H9 (cell line): ENCODE measurements around the gene TRPM8. TPM values are rescaled to one million over a fixed set of nuclear protein-coding genes. Genes with fewer than 3 reads are reported as not detected.

Experiments
- DNase-seq: peaks from one replicate; pipeline ENCODE4 v3.0.0-alpha.2; 2017
- H2AFZ ChIP-seq: one replicate; pipeline ENCODE4 v1.6.1; 2013; ENCODE audit warnings: mild to moderate bottlenecking, low read length, control low read depth, moderate library complexity
- H2AK5ac ChIP-seq: 2 replicates; pipeline ENCODE4 v1.6.1; 2013; ENCODE audit warnings: low read length, control low read depth, mixed read lengths; ENCODE audit not compliant: insufficient read length
- H2BK120ac ChIP-seq: one replicate; pipeline ENCODE4 v1.6.1; 2013; ENCODE audit warnings: low read depth, mild to moderate bottlenecking, low read length, control low read depth, inconsistent platforms; ENCODE audit not compliant: poor library complexity, severe bottlenecking
- H2BK12ac ChIP-seq: 2 replicates; pipeline ENCODE4 v1.6.1; 2013; ENCODE audit warnings: low read length, control low read depth, mixed read lengths, low read depth; ENCODE audit not compliant: insufficient read length
- H2BK15ac ChIP-seq: 2 replicates; pipeline ENCODE4 v1.6.1; 2013; ENCODE audit warnings: low read depth, low read length, control low read depth
- H2BK20ac ChIP-seq: one replicate; pipeline ENCODE4 v1.6.1; 2013; ENCODE audit warnings: low read depth, mild to moderate bottlenecking, low read length, control low read depth, inconsistent platforms; ENCODE audit not compliant: poor library complexity, severe bottlenecking
- H2BK5ac ChIP-seq: 2 replicates; pipeline ENCODE4 v1.6.1; 2013; ENCODE audit warnings: low read length, control low read depth, mixed read lengths; ENCODE audit not compliant: insufficient read length
- H3K14ac ChIP-seq: 2 replicates; pipeline ENCODE4 v1.6.1; 2013; ENCODE audit warnings: low read length, control low read depth; ENCODE audit not compliant: insufficient read depth
- H3K18ac ChIP-seq: 2 replicates; pipeline ENCODE4 v1.6.1; 2013; ENCODE audit warnings: low read depth, mild to moderate bottlenecking, mixed read lengths, low read length, control low read depth; ENCODE audit not compliant: insufficient read length
- H3K23ac ChIP-seq: 2 replicates; pipeline ENCODE4 v1.6.1; 2013; ENCODE audit warnings: low read length, control low read depth, mixed read lengths, low read depth; ENCODE audit not compliant: insufficient read length
- H3K23me2 ChIP-seq: 2 replicates; pipeline ENCODE4 v1.6.1; 2013; ENCODE audit warnings: low read depth, mild to moderate bottlenecking, mixed read lengths, low read length, control low read depth; ENCODE audit not compliant: insufficient read length, poor library complexity, severe bottlenecking
- H3K27ac ChIP-seq: 2 replicates; pipeline ENCODE4 v1.5.1; 2013; ENCODE audit warnings: low read length, control low read depth, mixed read lengths, low read depth; ENCODE audit not compliant: insufficient read length
- H3K27me3 ChIP-seq: 2 replicates; pipeline ENCODE4 v1.6.1; 2013; ENCODE audit warnings: low read length, control low read depth, inconsistent platforms; ENCODE audit not compliant: insufficient read depth
- H3K4ac ChIP-seq: 2 replicates; pipeline ENCODE4 v1.6.1; 2013; ENCODE audit warnings: low read depth, mild to moderate bottlenecking, control low read depth, inconsistent platforms, low read length, moderate library complexity
- H3K4me1 ChIP-seq: 2 replicates; pipeline ENCODE4 v1.6.1; 2013; ENCODE audit warnings: low read length, control low read depth, inconsistent platforms; ENCODE audit not compliant: insufficient read depth
- H3K4me2 ChIP-seq: 2 replicates; pipeline ENCODE4 v1.6.1; 2013; ENCODE audit warnings: low read length, control low read depth, mixed read lengths; ENCODE audit not compliant: insufficient read length, insufficient read depth
- H3K56ac ChIP-seq: 2 replicates; pipeline ENCODE4 v1.6.1; 2013; ENCODE audit warnings: low read depth, mild to moderate bottlenecking, mixed read lengths, low read length, control low read depth; ENCODE audit not compliant: insufficient read length
- H3K79me1 ChIP-seq: 2 replicates; pipeline ENCODE4 v1.6.1; 2013; ENCODE audit warnings: low read depth, mild to moderate bottlenecking, moderate library complexity, low read length, control low read depth, inconsistent platforms; ENCODE audit not compliant: insufficient read depth, poor library complexity, severe bottlenecking
- H3K79me2 ChIP-seq: 2 replicates; pipeline ENCODE4 v1.6.1; 2013; ENCODE audit warnings: low read length, control low read depth, inconsistent platforms; ENCODE audit not compliant: insufficient read depth
- H3K9ac ChIP-seq: 2 replicates; pipeline ENCODE4 v1.6.1; 2013; ENCODE audit warnings: low read length, control low read depth, mixed read lengths; ENCODE audit not compliant: insufficient read length; ENCODE audit errors: extremely low read depth
- H3K9me3 ChIP-seq: one replicate; pipeline ENCODE4 v1.6.1; 2013; ENCODE audit warnings: low read depth, low read length, inconsistent platforms; ENCODE audit not compliant: control insufficient read depth
- H3T11ph ChIP-seq: one replicate; pipeline ENCODE4 v1.6.1; 2013; ENCODE audit warnings: mild to moderate bottlenecking, low read length, control low read depth, inconsistent platforms
- H4K20me1 ChIP-seq: one replicate; pipeline ENCODE4 v1.6.1; 2013; ENCODE audit not compliant: control insufficient read depth, insufficient read length, insufficient read depth
- H4K5ac ChIP-seq: 2 replicates; pipeline ENCODE4 v1.6.1; 2013; ENCODE audit warnings: low read depth, mild to moderate bottlenecking, mixed read lengths, low read length, control low read depth; ENCODE audit not compliant: insufficient read length
- H4K8ac ChIP-seq: replicated peaks from 2 replicates; pipeline ENCODE4 v1.6.1; 2013; ENCODE audit warnings: low read length, control low read depth, mixed read lengths, low read depth; ENCODE audit not compliant: insufficient read length
- H4K91ac ChIP-seq: 2 replicates; pipeline ENCODE4 v1.6.1; 2013; ENCODE audit warnings: low read depth, mild to moderate bottlenecking, moderate library complexity, mixed read lengths, low read length, control low read depth; ENCODE audit not compliant: insufficient read length
- H3K27ac Mint-ChIP-seq, 3 experiments: 2 replicates in 2 of 3; 3 replicates in 1 of 3; pipeline ENCODE4 v1.8.0; 2020 to 2021; ENCODE audit warnings: mixed read lengths in 3 of 3, mild to moderate bottlenecking in 1 of 3, moderate library complexity in 1 of 3
- H3K27me3 Mint-ChIP-seq: 2 replicates; pipeline ENCODE4 v1.8.0; 2021; ENCODE audit warnings: low read depth, mild to moderate bottlenecking, moderate library complexity, mixed read lengths
- H3K36me3 Mint-ChIP-seq, 3 experiments: 2 replicates in 2 of 3; 3 replicates in 1 of 3; pipeline ENCODE4 v1.8.0; 2020 to 2021; ENCODE audit warnings: low read depth in 3 of 3, mixed read lengths in 3 of 3; ENCODE audit not compliant: insufficient read depth in 1 of 3
- H3K4me1 Mint-ChIP-seq, 2 experiments: 2 replicates each; pipeline ENCODE4 v1.8.0; 2020; ENCODE audit warnings: mixed read lengths in 2 of 2
- H3K4me3 Mint-ChIP-seq, 2 experiments: 2 replicates in 1 of 2; 3 replicates in 1 of 2; pipeline ENCODE4 v1.8.0; 2020 to 2021; ENCODE audit warnings: mild to moderate bottlenecking in 2 of 2, mixed read lengths in 2 of 2, moderate library complexity in 1 of 2
- H3K9me3 Mint-ChIP-seq, 2 experiments: 2 replicates in 1 of 2; 3 replicates in 1 of 2; pipeline ENCODE4 v1.8.0; 2020; ENCODE audit warnings: mild to moderate bottlenecking in 2 of 2, mixed read lengths in 2 of 2, moderate library complexity in 1 of 2
- WGBS: extraction: QIAGEN DNeasy Blood & Tissue Kit; methylation state at CpG from one replicate; pipeline ENCODE4 v1.1.7; 2013; ENCODE audit warnings: missing lambda C conversion rate, low lambda C conversion rate, mixed read lengths; ENCODE audit not compliant: insufficient read length; ENCODE audit errors: extremely low coverage; 5-methylcytosine and 5-hydroxymethylcytosine counted together
- total RNA-seq: library from RNA; stranded (reverse); gene quantifications from 2 replicates; pipeline ENCODE4 v1.2.1, GENCODE V29; 2021
- TF ChIP-seq, protein P1 (sequence below): fragments of 200-600 bp; sonication (generic); conservative IDR thresholded peaks from 3 replicates; pipeline ENCODE4 v1.8.0; 2021; ENCODE audit warnings: antibody characterized with exemption, mild to moderate bottlenecking

The TRPM8 gene
- total RNA-seq, 1 experiment from 2014 or later: 0.28 TPM

DNA sequence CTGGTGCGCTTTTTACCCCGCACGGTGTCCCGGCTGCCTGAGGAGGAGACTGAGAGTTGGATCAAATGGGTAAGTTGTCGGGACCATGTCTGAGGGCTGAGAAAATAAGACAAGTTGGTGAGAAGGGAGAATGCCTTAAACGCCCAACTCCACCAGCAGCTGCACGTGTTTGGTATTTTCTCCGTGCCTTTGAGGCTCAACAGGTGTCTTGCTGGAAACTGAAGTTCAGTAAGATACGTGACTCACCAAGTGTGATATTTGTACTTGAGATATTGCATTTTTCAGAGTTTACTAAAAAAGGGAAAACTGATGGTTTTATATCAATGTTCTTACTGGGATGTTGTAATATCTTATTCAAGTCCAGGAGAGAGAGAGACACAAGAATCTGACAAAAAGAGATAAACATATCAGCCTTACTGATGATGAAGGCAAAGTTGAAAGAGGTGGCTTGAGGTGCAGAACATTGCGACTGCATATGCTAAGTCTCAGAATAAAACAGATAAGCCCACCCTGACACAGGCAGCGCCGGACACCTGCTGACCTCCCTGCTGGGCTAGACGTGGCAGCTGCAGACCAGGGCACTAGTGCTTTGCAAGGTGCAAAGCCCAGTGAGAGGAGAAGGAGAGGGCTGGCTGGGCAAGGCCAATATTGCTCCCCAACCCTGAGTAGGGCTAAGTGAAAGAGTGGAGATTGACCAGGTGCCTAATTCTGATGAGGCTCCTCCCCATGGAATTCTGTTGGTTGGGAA is 33.1 kb downstream of the TRPM8 start:
- Histone ChIP-seq H4K91ac (no peak overlapping the region), H2BK15ac (no peak overlapping the region), H3K4me2 (no peak overlapping the region), H3K18ac (no peak overlapping the region), H4K20me1 (no peaks in the 10 kb centered on the region), H3K27ac (no peak overlapping the region), H3K79me1 (no peaks in the 10 kb centered on the region), H2BK20ac (no peak overlapping the region), H3K14ac (no peak overlapping the region), H3K23me2 (no peaks in the 10 kb centered on the region), H3K9me3 (no peaks in the 10 kb centered on the region), H3K56ac (no peak overlapping the region), H2AK5ac (no peak overlapping the region), H3K79me2 (no peaks in the 10 kb centered on the region), H2AFZ (no peak overlapping the region), H3K4ac (no peak overlapping the region), H3K9ac (no peak overlapping the region), H2BK12ac (no peak overlapping the region), H2BK5ac (no peak overlapping the region), H3K4me1 (no peaks in the 10 kb centered on the region), H3T11ph (no peak overlapping the region), H3K27me3 (no peaks in the 10 kb centered on the region), H3K23ac (no peak overlapping the region), H2BK120ac (no peak overlapping the region), H4K8ac (no peak overlapping the region), H4K5ac (no peak overlapping the region)
- Mint-ChIP-seq H3K9me3 (peaks cover 0 to 1% of the 10 kb centered on the region in 2 experiments; a peak in 1 of 5 replicates), H3K36me3 (no peaks in the 10 kb centered on the region), H3K27me3 (peaks cover 25% of the 10 kb centered on the region), H3K27ac (no peak overlapping the region), H3K4me1 (peaks cover 3 to 5% of the 10 kb centered on the region in 2 experiments; a peak in 1 of 4 replicates), H3K4me3 (no peak overlapping the region)
- DNase-seq: no peak
- no CpG with 5 or more reads among the region's 13 CpGs for WGBS
- TF ChIP-seq, protein P1, sequence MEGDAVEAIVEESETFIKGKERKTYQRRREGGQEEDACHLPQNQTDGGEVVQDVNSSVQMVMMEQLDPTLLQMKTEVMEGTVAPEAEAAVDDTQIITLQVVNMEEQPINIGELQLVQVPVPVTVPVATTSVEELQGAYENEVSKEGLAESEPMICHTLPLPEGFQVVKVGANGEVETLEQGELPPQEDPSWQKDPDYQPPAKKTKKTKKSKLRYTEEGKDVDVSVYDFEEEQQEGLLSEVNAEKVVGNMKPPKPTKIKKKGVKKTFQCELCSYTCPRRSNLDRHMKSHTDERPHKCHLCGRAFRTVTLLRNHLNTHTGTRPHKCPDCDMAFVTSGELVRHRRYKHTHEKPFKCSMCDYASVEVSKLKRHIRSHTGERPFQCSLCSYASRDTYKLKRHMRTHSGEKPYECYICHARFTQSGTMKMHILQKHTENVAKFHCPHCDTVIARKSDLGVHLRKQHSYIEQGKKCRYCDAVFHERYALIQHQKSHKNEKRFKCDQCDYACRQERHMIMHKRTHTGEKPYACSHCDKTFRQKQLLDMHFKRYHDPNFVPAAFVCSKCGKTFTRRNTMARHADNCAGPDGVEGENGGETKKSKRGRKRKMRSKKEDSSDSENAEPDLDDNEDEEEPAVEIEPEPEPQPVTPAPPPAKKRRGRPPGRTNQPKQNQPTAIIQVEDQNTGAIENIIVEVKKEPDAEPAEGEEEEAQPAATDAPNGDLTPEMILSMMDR: no peak
